Right renal cortex interstitium (tissue), 3 donors: ENCODE data around the gene COL4A3. TPM values are rescaled to one million over a fixed set of nuclear protein-coding genes. Genes with fewer than 3 reads are reported as not detected.

Experiments
- DNase-seq, 3 donors: peaks; one replicate each; pipeline ENCODE4 v3.0.0-alpha.2; 2013; ENCODE audit warnings: low read depth in 3 of 3, low spot score in 2 of 3
- polyA plus RNA-seq, 3 donors: library from polyadenylated mRNA; unstranded; fragments of 120-200 nt; gene quantifications; one replicate each; pipeline ENCODE4 v1.2.1, GENCODE V29; 2013; ENCODE audit not compliant: insufficient read length in 3 of 3

COL4A3 gene
- polyA plus RNA-seq: 10 to 100 TPM; 47.8 to 58.0 (median 50.6) TPM

DNA sequence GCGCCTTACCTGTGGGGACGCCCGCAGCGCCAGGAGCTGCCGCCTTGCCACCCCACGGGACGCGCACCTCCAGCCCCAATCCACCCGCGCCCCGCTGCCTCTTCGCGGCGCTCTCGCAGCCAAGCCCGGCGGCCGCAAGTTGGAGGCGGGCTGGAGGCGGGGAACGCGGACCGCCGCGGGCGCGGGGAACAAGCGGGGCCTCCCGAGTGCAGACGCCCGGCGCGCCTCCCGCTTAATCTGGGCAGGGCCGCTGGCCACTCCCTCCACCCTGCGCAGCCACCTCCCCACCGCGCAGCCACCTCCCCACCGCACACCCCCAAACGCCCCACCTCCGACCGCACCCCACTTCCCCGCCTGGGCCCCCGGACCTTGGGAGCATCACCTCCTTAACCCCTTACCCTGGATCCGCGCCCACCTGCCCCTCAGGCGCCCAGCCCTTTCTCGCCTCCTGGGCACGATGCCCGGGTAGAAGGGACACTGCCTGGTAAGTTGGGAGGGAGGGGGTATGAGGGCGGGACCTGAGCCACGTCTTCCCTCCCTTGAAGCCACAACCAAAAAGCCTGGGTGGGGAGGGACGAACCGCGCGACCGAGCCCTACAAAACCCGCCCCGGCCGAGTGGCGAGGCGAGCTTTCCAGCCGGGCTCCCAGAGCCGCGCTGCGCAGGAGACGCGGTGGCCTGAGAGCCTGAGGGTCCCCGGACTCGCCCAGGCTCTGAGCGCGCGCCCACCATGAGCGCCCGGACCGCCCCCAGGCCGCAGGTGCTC lies at the start of gene COL4A3, which contains the start of gene COL4A4:
TSS of gene COL4A3 (plus strand) at position 627 of the 765 bp plus-strand sequence. CDS start at position 730, 103 bp downstream.
TSS of gene COL4A4 (minus strand) at position 208 of the 765 bp plus-strand sequence. CDS start 16,722 bp downstream, outside the sequence.
- no peak for DNase-seq

DNA sequence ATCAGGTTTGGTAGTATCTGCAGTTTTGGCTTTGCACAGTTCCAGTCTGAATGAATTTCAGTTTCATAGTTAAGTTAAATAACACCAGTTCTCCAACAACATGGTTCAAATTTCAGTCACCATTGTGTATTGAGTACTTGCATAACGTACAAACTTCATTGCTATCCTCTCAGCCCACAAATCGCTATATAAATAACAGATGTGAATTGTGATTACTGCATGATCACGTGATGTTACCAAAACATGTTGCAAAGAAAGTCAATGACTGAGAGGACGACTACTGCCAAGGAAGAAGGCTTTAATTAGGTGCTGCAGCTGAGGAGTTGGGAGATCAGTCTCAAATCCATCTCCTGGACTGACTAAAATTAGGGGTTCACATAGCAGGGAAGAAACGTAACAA lies 48.7 kb upstream of the COL4A3 start:
- DNase-seq: no peak

GRCh38 chr2:227117027-227117426 lies 47.4 kb upstream of the COL4A3 start:
- no peak for DNase-seq

DNA sequence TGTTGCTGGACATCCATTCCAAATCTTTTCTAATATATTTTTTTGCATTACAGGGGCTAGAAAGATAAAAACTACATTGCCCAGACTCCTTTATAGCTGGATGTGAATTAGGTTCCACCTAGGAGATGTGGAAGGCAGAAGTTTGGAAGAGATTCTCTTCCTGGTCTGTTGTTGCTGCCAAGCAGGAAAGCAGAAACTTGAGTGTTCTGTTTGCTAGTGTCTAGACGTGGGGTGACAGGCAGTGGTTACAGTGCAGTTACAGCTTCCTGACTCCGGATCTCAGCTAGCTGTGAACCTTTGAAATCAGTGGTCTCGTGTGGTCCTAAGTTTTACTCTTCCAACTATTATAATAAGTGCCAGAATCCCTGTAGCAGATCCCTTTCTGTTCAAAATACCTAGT lies 46.6 kb upstream of the COL4A3 start:
- DNase-seq: no peak

GRCh38 chr2:227118353-227118752 lies 46.1 kb upstream of the COL4A3 start:
- no peak for DNase-seq

DNA sequence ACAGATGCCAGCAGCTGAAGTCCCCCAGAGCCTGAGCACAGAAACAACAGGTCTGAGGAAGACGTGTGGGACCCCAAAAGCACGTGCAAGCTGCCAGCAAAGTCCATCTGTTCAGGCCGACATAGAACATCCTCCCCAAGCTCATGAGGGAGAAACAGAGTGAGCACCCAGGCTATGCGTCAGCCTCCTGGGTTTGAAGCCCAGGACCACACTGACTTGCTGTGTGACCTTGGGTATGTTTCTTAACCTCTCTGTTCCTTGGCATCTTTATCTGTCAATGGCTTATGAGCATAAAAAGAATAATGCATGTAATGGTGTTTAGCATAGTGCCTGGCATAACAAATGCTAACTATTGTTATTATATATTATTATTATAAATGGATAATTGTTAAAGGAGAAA lies 40.7 kb upstream of the COL4A3 start:
- no peak for DNase-seq

- DNase-seq: no peak
These were observed 39.6 kb upstream of the COL4A3 start for GRCh38 chr2:227124811-227125210.

GRCh38 chr2:227125506-227125905 lies 38.9 kb upstream of the COL4A3 start:
- DNase-seq: no peak

DNA sequence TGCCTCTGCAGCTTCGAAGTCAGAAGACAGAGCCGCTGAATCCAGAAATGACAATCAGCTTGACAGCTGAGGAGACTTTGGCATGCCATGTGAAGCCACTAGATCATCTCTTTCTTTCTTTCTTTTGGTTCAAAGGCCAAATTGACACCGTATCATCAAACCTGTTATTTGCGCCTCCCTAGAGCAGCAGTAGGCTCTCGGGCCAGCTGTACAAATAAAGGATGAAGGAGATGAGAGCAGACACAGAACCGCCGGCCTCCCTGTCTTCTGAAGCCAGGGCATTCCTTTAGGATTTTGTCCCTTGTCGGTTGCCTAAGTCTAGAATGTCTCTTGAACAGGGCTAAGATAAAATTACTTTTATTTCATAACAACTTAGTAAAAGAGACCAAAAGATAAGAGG lies 37.2 kb upstream of the COL4A3 start:
- no peak for DNase-seq

DNA sequence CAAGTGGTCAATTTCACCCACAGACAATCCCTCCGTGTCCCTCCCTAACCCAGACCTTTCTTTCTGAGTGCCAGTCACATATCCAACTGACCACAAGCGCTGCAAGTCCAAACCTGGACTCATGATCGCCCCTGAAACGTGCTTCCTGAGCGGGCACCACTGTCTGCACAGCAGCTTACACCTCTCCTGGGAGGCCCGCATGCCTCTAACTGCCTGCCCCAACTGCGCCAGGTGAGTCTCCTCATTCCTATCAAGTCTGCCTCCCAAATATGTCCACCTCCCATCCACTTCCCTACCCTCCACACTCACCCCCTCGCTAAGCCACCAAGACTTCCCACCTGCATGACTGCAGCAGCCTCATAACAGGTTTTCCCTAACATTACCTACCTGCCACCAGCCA lies 33.8 kb upstream of the COL4A3 start:
- no peak for DNase-seq

DNA sequence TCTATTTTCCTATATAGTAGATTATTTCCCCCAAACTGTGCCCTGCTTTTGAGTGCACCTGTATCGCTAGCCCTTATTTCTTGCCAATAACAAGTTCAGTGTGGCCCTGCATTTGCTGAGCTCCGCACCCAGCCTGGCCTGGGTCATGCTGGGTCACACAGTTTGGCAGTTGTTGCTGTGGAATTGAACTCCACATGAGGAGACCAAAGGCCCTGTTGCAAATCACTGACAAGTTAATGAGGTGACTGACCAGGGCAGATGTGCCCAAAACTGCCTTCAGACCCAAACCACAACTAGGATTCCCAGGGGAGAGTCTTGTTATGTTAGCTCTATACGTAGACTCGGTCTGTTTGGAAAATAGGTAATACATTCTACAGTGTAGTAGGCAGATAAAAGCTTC lies 31.4 kb upstream of the COL4A3 start:
- DNase-seq: no peak

- DNase-seq: no peak
These were observed 29.8 kb upstream of the COL4A3 start for GRCh38 chr2:227134591-227134990.

- no peak for DNase-seq
These were observed 23.1 kb upstream of the COL4A3 start for GRCh38 chr2:227141301-227141700.

- no peak for DNase-seq
These were observed 20.5 kb upstream of the COL4A3 start for GRCh38 chr2:227143895-227144294.

- DNase-seq: no peak
These were observed 18.0 kb upstream of the COL4A3 start for GRCh38 chr2:227146456-227146855.

DNA sequence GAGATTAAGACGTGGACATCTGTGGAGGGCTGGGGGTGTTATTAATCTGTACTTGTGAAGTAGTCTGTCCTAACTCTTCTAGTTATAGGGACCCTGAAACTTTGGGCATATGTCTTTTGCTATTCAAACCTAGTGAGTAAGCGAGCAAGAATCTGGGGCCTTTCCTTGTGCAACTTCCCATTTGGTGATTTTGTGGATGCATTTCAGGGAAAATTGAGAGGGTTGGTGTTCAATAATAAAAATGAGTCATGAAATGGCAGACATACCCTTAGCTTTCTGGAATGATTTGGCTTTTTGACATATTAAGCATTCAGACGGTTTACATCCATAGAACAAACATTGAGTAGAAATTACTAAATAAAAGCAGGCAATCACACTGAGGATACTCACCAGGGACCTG lies 17.4 kb upstream of the COL4A3 start:
- no peak for DNase-seq

DNA sequence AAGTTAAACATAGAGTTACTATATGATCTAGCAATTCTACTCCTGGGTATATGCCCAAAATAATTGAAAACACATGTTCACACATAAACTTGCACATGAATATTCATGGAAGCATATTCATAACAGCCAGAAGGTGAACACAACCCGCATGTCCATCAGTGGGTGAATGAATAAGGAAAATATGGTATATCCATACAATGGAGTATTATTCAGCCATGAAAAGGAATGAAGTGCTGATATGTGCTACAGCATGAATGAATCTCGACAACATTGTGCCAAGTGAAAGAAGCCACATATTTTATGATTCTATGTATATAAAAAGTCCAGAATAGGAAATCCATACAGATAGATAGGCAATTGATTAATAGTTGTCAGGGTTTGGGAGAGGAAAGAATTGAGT lies 16.3 kb upstream of the COL4A3 start:
- DNase-seq: no peak

DNA sequence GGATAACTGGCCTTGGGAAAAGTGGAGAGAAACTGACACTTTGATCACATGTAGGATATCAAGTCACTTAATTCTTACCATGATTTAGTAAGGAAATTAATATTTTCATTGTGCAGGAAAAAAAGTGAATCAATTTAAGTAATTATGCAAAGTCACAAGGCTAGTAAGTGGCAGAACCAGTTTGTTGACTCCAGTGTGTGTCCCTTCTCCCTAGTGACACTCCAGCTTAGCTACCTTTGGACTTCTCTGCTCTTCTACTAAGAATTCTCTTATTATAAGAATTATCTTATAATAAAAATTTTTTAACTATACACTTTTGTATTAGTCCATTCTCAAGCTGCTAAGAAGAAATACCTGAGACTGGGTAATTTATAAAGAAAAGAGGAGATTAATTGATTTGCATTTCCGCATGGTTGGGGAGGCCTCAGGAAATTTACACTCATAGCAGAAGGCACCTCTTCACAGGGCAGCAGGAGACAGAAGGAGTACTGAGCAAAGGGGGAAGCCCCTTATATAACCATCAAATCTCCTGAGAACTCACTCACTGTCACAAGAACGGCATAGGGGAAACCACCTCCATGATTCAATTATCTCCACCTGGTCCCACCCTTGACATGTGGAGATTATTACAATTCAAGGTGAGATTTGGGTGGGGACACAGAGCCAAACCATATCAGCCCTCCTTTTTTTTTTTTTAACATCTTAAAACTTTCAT lies 14.0 kb upstream of the COL4A3 start:
- DNase-seq: no peak

DNA sequence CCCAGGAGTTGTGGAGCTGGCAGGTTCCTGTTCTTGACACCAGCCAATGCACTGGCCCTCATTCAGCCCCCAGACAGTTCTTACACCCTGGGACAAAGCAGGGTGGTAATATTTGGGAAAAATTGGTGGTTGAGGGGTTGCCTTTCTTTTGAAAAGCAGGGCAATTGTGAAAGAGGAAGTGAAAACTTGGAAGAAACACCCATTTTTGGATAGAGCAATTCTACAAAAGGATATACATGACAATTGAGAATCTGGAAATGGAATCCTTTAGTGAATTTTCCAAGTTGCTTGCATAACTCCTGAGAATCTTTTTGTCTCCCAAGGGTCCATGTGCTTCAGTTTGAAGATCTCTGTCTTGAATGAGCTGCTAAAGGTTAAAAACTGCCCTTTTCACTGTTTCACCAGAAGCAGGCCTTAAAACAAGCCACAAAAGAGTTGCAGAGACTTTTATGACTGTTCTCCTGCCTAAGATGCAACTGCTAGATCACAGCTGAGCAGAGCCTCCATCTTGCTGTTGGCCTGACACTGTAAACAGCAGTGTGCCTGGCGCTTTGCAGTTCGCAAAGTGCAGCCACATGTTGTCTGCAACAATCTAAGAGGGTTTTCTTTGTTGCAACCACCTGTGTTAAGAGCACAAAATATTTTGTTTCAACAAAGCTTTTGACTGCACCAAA lies 12.2 kb upstream of the COL4A3 start:
- DNase-seq: no peak

DNA sequence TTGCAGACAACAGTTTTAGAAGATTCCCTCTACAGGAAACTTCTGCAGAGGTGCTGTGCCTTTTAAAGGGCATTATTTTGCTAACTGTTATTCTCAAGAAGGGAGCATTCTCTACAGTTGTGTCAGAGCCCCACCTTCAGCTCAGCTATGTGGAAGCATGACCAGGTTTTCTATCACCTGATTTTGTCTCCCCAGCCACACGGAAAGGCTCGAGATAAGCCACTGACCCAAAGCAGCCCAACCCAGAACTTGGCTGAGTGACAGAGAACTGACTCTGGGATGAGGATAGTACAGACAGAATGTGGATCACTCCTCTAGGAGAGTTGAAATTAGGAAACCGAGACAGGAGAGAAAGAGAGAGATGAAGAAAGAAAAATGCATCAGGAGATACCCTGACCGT lies 11.1 kb upstream of the COL4A3 start:
- DNase-seq: no peak

DNA sequence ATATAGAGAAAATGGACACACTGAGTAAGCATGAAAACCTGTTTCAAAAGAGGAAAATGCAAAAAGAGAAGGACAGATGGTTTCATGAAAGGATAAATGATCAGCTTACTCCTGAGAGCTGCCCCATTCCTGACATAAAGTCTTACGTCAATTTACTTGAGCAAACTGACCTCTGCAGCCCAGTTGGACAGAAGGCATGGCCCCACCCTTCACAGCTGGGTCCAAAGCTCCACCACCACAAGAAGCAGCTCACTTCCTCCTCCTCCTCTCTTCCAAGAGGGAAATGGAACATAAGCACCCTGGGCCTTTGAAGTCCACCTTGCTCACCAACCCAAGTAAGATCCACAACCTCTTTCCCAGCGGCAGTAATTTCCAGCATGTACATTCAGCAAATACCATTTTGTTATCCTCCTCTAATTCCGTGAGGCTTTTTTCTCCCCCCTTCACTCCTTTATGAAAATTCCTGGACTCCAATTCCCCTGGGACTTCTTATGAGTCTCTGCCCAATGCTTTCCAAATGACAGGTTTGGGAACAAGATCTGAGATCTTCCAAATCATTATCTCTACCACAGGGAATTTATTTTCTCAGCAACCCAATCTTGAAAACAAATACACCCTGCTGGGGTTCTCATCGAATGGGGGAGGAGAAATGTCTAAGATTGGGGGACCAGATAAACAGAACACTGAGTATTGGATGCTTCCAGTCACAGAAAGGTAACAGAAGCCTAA lies 10.5 kb upstream of the COL4A3 start:
- no peak for DNase-seq
